ENCODE results near the gene SCN9A. TPM values are rescaled to one million over a fixed set of nuclear protein-coding genes. Genes with fewer than 3 reads are reported as not detected.

The SCN9A gene
- total and polyA plus RNA-seq, 5 donors from 2014 or later, result 0.57 TPM; not detected in 4

DNA sequence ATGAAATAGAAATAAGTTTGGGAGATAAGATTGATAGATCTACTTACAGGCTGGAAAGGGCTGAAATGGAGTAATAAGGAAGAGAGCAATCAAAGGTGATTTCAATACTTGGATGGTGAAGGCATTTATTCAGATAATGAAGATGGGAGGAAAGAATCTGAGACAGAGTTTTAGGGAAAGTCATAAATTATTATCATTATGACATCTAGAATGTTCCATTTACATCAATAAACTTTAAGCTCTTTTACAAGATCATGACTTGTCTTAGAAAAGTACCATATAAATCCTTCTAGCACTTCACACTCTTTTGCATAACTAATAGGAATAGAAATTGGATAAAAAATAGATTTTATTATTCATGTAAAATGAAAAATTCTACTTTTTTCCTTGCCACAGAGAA lies 2.2 kb downstream of the SCN9A start:
- Mint-ChIP-seq H3K36me3 (no peaks in the 10 kb centered on the region), H3K9me3 (peaks cover 0 to 5% (median 0%) of the 10 kb centered on the region in 7 donors), H3K4me3 (no peak overlapping the region), H3K4me1 (peaks cover 0 to 11% (median 0%) of the 10 kb centered on the region in 4 donors), H3K27ac (no peak overlapping the region), H3K27me3 (peaks cover 24% of the 10 kb centered on the region)
- Histone ChIP-seq H3K27ac (ENCODE audit: insufficient read depth, low read length, poor library complexity, severe bottlenecking) (no peak overlapping the region), H3K4me3 (ENCODE audit: low read depth, low read length) (no peak overlapping the region), H3K9me3 (ENCODE audit: control insufficient read depth in 2 of 2, low read length in 2 of 2) (no peaks in the 10 kb centered on the region), H3K36me3 (ENCODE audit: control insufficient read depth, insufficient read depth, low read length) (no peaks in the 10 kb centered on the region), H3K4me1 (ENCODE audit: control insufficient read depth, insufficient read depth, low read length, poor library complexity, severe bottlenecking) (no peaks in the 10 kb centered on the region), H3K27me3 (ENCODE audit: control insufficient read depth, insufficient read depth, low read length) (no peaks in the 10 kb centered on the region)
- ATAC-seq (ENCODE audit: low read depth in 2 of 2) (no peak), DNase-seq (no peak)

DNA sequence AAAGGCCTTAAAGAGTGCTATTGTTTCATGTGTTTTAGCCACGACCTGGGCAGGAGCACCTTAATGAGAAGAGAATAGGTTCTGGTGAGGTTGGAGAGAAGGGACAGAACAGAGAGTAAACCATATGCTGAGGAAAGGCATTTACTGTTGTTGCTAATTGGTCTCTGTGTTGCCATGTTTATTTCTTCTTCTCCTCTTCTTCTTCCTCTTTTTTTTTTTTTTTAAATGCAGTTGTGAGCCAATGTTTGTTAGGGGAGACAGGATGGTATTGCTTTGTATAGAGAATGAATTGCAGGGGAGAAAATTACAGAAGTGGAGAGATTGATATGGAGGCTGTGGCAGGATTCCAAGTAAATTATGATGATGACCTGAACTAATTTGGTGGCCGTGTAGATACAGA lies 2.6 kb downstream of the SCN9A start:
- H3K4me1 Mint-ChIP-seq, result peaks cover 0 to 11% (median 0%) of the 10 kb centered on the region in 4 donors
- H3K4me3 Mint-ChIP-seq, result no peak overlapping the region
- Histone ChIP-seq H3K36me3 (ENCODE audit: control insufficient read depth, insufficient read depth, low read length) (no peaks in the 10 kb centered on the region), H3K9me3 (ENCODE audit: control insufficient read depth in 2 of 2, low read length in 2 of 2) (no peaks in the 10 kb centered on the region), H3K4me3 (ENCODE audit: low read depth, low read length) (no peak overlapping the region), H3K27ac (ENCODE audit: insufficient read depth, low read length, poor library complexity, severe bottlenecking) (no peak overlapping the region), H3K27me3 (ENCODE audit: control insufficient read depth, insufficient read depth, low read length) (no peaks in the 10 kb centered on the region), H3K4me1 (ENCODE audit: control insufficient read depth, insufficient read depth, low read length, poor library complexity, severe bottlenecking) (no peaks in the 10 kb centered on the region)
- peaks cover 24% of the 10 kb centered on the region for H3K27me3 Mint-ChIP-seq
- no peak overlapping the region for H3K27ac Mint-ChIP-seq
- H3K36me3 Mint-ChIP-seq, result no peaks in the 10 kb centered on the region
- DNase-seq (no peak), ATAC-seq (ENCODE audit: low read depth in 2 of 2) (no peak)
- peaks cover 0 to 5% (median 0%) of the 10 kb centered on the region in 7 donors for H3K9me3 Mint-ChIP-seq

DNA sequence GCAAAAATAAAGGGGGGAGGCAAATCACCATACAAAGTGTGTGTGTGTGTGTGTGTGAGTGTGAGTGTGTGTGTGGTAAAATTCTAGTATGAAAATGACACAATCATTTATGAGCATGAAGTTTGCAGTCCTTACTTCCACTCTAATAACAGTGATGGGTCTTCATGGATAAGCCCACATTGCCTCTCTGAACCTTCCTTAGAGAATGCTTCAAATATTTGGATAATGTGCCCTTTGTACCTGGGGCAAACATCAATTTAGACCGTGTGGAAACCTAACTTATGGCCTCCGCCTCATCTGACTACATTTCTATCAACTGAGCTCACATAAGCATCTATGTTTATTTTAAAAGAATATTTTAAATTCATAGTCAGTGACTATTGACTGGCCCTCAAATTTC lies 3.7 kb downstream of the SCN9A start:
- Mint-ChIP-seq H3K27me3 (peaks cover 24% of the 10 kb centered on the region), H3K4me3 (no peak overlapping the region), H3K4me1 (peaks cover 0 to 11% (median 0%) of the 10 kb centered on the region in 4 donors), H3K36me3 (no peaks in the 10 kb centered on the region), H3K9me3 (peaks cover 0 to 5% (median 0%) of the 10 kb centered on the region in 7 donors), H3K27ac (no peak overlapping the region)
- no peaks in the 10 kb centered on the region for H3K9me3 ChIP-seq (ENCODE audit: control insufficient read depth in 2 of 2, low read length in 2 of 2)
- no peaks in the 10 kb centered on the region for H3K4me1 ChIP-seq (ENCODE audit: control insufficient read depth, insufficient read depth, low read length, poor library complexity, severe bottlenecking)
- ATAC-seq (ENCODE audit: low read depth in 2 of 2) (no peak), DNase-seq (no peak)
- H3K4me3 ChIP-seq (ENCODE audit: low read depth, low read length), result no peak overlapping the region
- no peaks in the 10 kb centered on the region for H3K36me3 ChIP-seq (ENCODE audit: control insufficient read depth, insufficient read depth, low read length)
- H3K27ac ChIP-seq (ENCODE audit: insufficient read depth, low read length, poor library complexity, severe bottlenecking), result no peak overlapping the region
- no peaks in the 10 kb centered on the region for H3K27me3 ChIP-seq (ENCODE audit: control insufficient read depth, insufficient read depth, low read length)

DNA sequence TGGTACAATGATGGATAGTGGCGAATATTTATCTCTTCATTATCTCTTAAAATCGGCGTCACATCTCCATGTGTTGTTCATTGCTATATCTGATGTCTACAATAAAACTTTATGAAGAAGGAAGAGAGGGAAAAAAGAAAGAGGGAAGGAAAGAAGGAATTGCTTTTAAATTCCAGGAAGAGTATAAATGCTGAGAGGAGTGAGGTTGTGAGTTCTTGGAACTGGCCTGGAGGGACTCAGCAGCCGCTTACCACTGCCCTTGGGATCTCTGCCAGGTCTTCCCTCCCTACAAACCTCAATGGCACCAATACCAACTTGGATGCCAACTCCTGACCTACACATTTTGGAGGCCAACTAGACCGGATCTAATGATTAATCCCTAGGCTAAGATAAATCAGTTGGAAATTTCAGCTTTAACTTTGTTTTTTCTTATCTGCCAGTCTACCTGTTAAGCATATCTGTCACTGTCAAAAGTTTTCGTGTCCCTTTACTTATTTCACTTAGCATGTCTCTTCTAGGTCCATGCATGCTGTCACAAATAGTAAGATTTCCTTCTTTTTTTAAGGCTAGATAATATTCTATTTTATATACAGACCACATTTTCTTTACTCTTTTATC lies 9.8 kb downstream of the SCN9A start:
- Mint-ChIP-seq H3K9me3 (peaks cover 0 to 8% (median 0%) of the 10 kb centered on the region in 7 donors), H3K27me3 (peaks cover 4% of the 10 kb centered on the region), H3K4me1 (no peaks in the 10 kb centered on the region), H3K36me3 (no peaks in the 10 kb centered on the region), H3K4me3 (no peak overlapping the region), H3K27ac (no peak overlapping the region)
- no peaks in the 10 kb centered on the region for H3K27me3 ChIP-seq (ENCODE audit: control insufficient read depth, insufficient read depth, low read length)
- DNase-seq, result no peak
- no peak overlapping the region for H3K4me3 ChIP-seq (ENCODE audit: low read depth, low read length)
- H3K36me3 ChIP-seq (ENCODE audit: control insufficient read depth, insufficient read depth, low read length), result no peaks in the 10 kb centered on the region
- no peak for ATAC-seq (ENCODE audit: low read depth in 2 of 2)
- H3K27ac ChIP-seq (ENCODE audit: insufficient read depth, low read length, poor library complexity, severe bottlenecking), result no peak overlapping the region
- no peaks in the 10 kb centered on the region for H3K9me3 ChIP-seq (ENCODE audit: control insufficient read depth in 2 of 2, low read length in 2 of 2)
- H3K4me1 ChIP-seq (ENCODE audit: control insufficient read depth, insufficient read depth, low read length, poor library complexity, severe bottlenecking), result no peaks in the 10 kb centered on the region

DNA sequence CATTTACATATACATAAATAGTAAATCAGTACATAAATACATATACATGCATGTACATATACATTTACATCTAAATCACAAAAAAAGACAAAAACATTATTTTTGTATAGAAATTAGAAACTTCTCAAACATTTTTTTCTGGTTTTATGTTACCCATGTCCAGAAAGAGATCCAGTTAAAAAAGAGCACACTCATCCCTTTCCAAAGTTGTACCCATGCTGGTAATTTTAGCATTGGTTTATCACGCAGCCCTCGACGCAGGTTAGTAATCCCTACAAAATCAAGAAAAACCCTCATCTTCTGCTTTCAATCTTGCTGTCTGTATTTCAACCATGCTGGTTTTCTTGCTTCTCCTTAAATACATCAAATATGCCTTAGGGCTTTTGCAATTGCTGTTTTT lies 10.5 kb downstream of the SCN9A start:
- no peak overlapping the region for H3K4me3 Mint-ChIP-seq
- Histone ChIP-seq H3K27ac (ENCODE audit: insufficient read depth, low read length, poor library complexity, severe bottlenecking) (no peak overlapping the region), H3K36me3 (ENCODE audit: control insufficient read depth, insufficient read depth, low read length) (no peaks in the 10 kb centered on the region), H3K4me3 (ENCODE audit: low read depth, low read length) (no peak overlapping the region), H3K9me3 (ENCODE audit: control insufficient read depth in 2 of 2, low read length in 2 of 2) (no peaks in the 10 kb centered on the region), H3K27me3 (ENCODE audit: control insufficient read depth, insufficient read depth, low read length) (no peaks in the 10 kb centered on the region), H3K4me1 (ENCODE audit: control insufficient read depth, insufficient read depth, low read length, poor library complexity, severe bottlenecking) (no peaks in the 10 kb centered on the region)
- peaks cover 4% of the 10 kb centered on the region for H3K27me3 Mint-ChIP-seq
- peaks cover 0 to 8% (median 0%) of the 10 kb centered on the region in 7 donors for H3K9me3 Mint-ChIP-seq
- H3K27ac Mint-ChIP-seq, result no peak overlapping the region
- no peaks in the 10 kb centered on the region for H3K36me3 Mint-ChIP-seq
- DNase-seq (no peak), ATAC-seq (ENCODE audit: low read depth in 2 of 2) (no peak)
- no peaks in the 10 kb centered on the region for H3K4me1 Mint-ChIP-seq

DNA sequence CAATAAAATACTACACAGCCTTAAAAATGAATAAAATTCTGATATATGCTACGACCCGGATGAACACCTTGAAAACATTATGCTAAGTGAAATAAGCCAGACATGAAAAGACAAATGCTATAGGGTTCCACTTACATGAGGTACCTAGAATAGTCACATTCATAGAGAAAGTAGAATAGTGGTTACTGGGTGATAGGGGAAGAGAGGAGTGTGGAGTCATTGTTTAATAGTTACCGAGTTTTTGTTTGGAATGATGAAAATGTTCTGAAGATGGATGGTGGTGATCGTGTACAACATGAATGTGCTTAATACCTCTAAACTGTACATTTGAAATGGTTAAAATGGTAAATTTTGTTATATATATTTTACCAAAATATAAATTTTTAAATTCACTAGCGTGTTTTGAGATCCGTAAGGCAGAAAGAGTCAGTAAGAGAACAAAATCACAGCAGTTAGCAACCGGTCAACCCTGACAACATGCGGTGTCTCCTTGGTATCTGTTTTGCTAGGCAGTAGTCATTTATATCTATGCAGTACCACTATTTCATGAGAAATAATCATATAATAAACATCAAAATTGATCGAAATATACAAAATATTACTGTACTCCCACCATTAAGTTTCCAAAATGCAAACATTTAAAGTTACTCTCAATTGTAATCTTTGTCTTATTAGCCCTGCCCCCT lies 11.1 kb downstream of the SCN9A start:
- Mint-ChIP-seq H3K27me3 (peaks cover 4% of the 10 kb centered on the region), H3K27ac (no peak overlapping the region), H3K36me3 (no peaks in the 10 kb centered on the region), H3K9me3 (peaks cover 0 to 8% (median 0%) of the 10 kb centered on the region in 7 donors), H3K4me1 (no peaks in the 10 kb centered on the region), H3K4me3 (no peak overlapping the region)
- DNase-seq (no peak), ATAC-seq (ENCODE audit: low read depth in 2 of 2) (no peak)
- H3K27ac ChIP-seq (ENCODE audit: insufficient read depth, low read length, poor library complexity, severe bottlenecking), result no peak overlapping the region
- no peaks in the 10 kb centered on the region for H3K27me3 ChIP-seq (ENCODE audit: control insufficient read depth, insufficient read depth, low read length)
- H3K36me3 ChIP-seq (ENCODE audit: control insufficient read depth, insufficient read depth, low read length), result no peaks in the 10 kb centered on the region
- no peaks in the 10 kb centered on the region for H3K4me1 ChIP-seq (ENCODE audit: control insufficient read depth, insufficient read depth, low read length, poor library complexity, severe bottlenecking)
- no peak overlapping the region for H3K4me3 ChIP-seq (ENCODE audit: low read depth, low read length)
- no peaks in the 10 kb centered on the region for H3K9me3 ChIP-seq (ENCODE audit: control insufficient read depth in 2 of 2, low read length in 2 of 2)

DNA sequence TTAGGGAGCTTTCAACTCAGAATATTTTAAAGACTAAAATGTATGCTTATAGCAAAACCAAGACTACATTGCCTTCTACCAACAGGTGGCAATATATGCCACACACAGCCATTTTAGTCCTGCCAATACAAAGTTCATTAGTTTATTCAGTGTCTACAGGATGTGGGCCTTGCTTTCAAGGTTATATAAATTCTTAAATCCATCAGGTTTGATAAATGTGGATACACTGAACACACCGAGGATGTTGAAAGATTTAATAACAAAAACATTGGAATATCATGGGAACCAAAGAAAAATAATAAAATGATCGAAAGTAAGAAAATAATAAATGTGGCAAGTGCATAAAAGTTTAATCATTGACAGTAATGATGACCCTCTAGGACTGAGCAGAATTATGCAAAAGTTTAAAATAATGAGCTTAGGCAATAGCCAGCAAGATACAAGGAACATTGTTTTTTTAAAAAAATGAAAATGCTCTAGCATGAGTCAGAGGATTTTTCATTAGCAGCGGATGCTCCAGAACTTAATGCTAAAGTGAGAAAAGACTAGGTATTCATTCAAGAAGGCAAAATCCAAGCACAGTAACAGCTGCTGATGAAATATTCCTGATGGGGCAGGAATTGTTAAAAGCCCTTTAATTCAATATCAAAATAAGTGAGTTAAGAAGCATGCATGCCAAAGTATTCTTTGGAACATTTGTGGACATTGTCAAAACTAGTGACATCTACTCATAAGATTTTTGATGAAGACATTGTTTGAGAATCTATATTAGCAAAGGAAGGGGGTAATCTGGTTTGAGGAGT lies 14.2 kb downstream of the SCN9A start:
- no peak overlapping the region for H3K27ac Mint-ChIP-seq
- Histone ChIP-seq H3K4me3 (ENCODE audit: low read depth, low read length) (no peak overlapping the region), H3K4me1 (ENCODE audit: control insufficient read depth, insufficient read depth, low read length, poor library complexity, severe bottlenecking) (no peaks in the 10 kb centered on the region), H3K9me3 (ENCODE audit: control insufficient read depth in 2 of 2, low read length in 2 of 2) (no peaks in the 10 kb centered on the region), H3K36me3 (ENCODE audit: control insufficient read depth, insufficient read depth, low read length) (no peaks in the 10 kb centered on the region), H3K27me3 (ENCODE audit: control insufficient read depth, insufficient read depth, low read length) (no peaks in the 10 kb centered on the region), H3K27ac (ENCODE audit: insufficient read depth, low read length, poor library complexity, severe bottlenecking) (no peak overlapping the region)
- H3K36me3 Mint-ChIP-seq, result no peaks in the 10 kb centered on the region
- H3K4me1 Mint-ChIP-seq, result no peaks in the 10 kb centered on the region
- ATAC-seq (ENCODE audit: low read depth in 2 of 2), result no peak
- peaks cover 0 to 8% (median 0%) of the 10 kb centered on the region in 7 donors for H3K9me3 Mint-ChIP-seq
- H3K27me3 Mint-ChIP-seq, result peaks cover 4% of the 10 kb centered on the region
- H3K4me3 Mint-ChIP-seq, result no peak overlapping the region
- DNase-seq, result peak in 1 of 3 donors; percentile 23

Measured in CD4-positive, CD25-positive, alpha-beta regulatory T cell (primary cell).